ENCODE measurements around the gene TTC28.
"Not testable (repeated sequence)": the region's sequence is repeated elsewhere in the genome, so short reads cannot be mapped to it uniquely, and the experiment has no call there.

TTC28 gene

DNA sequence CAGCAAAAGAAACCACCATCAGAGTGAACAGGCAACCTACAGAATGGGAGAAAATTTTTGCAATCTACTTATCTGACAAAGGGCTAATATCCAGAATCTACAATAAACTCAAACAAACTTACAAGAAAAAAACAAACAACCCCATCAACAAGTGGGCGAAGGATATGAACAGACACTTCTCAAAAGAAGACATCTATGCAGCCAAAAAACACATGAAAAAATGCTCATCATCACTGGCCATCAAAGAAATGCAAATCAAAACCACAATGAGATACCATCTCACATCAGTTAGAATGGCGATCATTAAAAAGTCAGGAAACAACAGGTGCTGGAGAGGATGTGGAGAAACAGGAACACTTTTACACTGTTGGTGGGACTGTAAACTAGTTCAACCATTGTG lies 188.4 kb downstream of the TTC28 start:
- DNase-seq (ENCODE audit: low spot score), result not testable (repeated sequence)

GRCh38 chr22:28488825-28489224 lies 190.8 kb downstream of the TTC28 start:
- DNase-seq (ENCODE audit: low spot score), result no peak

- DNase-seq (ENCODE audit: low spot score), result no peak
These were observed 195.0 kb downstream of the TTC28 start for GRCh38 chr22:28484662-28485061.

- no peak for DNase-seq (ENCODE audit: low spot score)
These were observed 197.9 kb downstream of the TTC28 start for GRCh38 chr22:28481725-28482124.

- DNase-seq (ENCODE audit: low spot score), result no peak
These were observed 199.5 kb downstream of the TTC28 start for GRCh38 chr22:28480000-28480715.

GRCh38 chr22:28478564-28478963 lies 201.1 kb downstream of the TTC28 start:
- DNase-seq (ENCODE audit: low spot score), result no peak

DNA sequence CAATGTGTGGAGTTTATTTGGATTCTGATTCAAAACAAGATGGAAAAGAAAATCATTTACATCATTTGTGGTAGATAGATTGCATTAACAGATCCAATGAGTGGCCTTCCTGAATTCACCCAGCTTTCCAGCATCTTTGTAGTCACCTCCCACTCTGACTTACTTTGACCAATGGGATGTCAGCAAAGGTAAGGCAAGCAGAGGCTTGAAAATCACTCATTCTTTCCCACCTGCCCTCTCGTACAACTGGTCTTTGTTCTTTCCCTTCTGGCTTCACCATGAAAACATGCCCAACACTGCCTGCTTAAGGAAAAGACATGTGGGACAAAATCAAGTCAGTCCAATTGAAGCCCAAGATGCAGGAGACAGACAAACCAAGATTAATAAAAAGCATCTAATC lies 202.1 kb downstream of the TTC28 start:
- no peak for DNase-seq (ENCODE audit: low spot score)

DNA sequence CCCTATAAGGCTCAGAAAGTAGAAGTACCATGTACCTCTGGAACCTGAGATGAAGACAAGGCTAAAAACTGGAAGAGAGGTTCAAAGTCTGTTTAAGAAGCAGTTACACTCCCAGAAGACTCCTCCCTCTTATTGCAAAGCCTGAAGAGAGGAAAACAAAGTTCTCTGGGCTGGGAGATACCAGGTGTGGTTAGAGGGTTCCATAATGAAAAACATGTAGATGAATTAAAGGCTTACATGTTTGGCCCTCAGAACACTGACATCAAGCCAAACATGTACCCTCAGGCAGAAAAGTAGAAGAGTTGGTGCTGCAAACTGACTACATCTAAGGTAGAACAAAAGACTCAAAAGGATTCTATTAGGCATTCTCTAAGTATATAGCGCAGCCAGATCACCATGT lies 205.3 kb downstream of the TTC28 start:
- DNase-seq (ENCODE audit: low spot score), result no peak

- DNase-seq (ENCODE audit: low spot score), result no peak
These were observed 206.4 kb downstream of the TTC28 start for GRCh38 chr22:28473258-28473657.

GRCh38 chr22:28467055-28467454 lies 212.6 kb downstream of the TTC28 start:
- not testable (repeated sequence) for DNase-seq (ENCODE audit: low spot score)

DNA sequence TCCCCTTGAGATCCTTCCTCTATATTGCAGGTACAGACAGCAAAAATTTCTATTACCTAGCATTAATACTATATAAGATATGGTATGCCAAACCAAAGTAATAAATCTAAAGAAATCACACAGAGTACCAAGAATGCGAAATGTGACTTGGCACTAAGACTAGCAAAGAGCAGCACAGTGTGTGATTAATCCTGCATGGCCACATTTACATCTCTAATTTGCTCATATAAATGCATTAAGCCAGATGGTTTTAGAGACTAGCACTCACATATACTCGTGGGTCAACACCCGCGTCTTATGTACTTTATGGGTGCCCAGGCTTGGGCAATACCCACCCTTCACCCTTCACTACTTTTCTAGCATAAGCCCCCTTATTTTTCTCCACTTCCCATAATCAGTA lies 213.2 kb downstream of the TTC28 start:
- DNase-seq (ENCODE audit: low spot score), result no peak

DNA sequence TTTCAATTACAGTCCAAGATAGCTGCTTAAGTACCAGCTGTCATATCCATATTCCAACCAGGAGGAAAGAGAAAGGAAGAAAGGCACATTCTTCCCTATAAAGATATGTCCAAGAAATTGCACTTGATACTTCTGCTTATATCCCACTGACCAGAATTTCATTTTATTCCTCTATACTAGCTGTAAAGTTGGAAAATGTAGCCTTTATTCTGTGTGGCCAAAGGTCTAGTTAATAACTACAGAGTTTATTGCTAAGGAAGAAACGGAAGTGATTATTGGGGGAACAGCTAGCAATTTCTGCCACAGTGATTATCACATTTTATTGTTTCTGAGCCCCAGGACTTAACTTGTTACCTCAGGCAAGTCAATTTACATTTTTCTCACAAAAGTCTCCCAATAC lies 213.8 kb downstream of the TTC28 start:
- DNase-seq (ENCODE audit: low spot score), result no peak

DNA sequence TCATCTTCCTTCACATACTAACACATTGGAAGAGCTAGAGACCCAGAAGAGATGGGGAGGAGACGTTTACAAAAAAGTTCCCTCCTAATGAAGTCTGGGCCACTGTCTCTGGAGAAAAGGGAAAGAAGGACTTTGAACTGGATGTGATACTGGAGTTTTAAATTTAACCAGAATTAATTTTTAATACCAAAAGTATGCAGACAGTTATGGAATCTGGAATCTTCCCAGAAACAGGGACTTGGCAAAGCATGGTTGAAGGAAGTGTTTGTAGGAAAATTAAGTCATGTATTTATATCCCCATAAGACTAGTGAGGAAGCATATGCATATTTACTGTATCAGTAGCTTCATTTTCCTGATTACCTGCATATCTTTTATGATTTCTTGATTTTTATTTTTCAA lies 215.5 kb downstream of the TTC28 start:
- no peak for DNase-seq (ENCODE audit: low spot score)

DNA sequence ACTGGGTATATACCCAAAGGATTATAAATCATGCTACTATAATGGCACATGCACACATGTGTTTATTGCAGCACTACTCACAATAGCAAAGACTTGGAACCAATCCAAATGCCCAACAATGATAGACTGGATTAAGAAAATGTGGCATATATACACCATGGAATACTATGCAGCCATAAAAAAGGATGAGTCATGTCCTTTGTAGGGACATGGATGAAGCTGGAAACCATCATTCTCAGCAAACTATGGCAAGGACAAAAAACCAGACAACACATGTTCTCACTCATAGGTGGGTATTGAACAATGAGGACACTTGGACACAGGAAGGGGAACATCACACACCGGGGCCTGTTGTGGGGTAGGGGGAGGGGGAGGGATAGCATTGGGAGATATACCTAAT lies 216.2 kb downstream of the TTC28 start:
- not testable (repeated sequence) for DNase-seq (ENCODE audit: low spot score)

DNA sequence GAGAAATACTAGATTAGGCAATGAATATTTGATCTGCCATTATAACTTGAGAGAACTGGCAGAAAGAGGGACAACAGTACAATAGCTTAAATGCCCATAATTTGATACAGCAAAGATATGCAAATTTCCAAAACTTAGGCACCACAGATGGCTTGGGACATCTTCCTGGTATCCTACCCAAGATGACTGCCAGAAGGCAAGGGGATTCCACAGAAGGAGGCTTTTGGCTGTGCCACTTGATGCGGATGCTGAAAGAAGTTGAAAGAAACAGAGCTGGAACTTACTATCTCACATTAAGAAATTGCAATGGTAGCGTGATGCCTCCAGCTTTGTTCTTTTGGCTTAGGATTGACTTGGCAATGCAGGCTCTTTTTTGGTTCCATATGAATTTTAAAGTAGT lies 216.7 kb downstream of the TTC28 start:
- DNase-seq (ENCODE audit: low spot score), result no peak

GRCh38 chr22:28462041-28462440 lies 217.6 kb downstream of the TTC28 start:
- DNase-seq (ENCODE audit: low spot score), result no peak

DNA sequence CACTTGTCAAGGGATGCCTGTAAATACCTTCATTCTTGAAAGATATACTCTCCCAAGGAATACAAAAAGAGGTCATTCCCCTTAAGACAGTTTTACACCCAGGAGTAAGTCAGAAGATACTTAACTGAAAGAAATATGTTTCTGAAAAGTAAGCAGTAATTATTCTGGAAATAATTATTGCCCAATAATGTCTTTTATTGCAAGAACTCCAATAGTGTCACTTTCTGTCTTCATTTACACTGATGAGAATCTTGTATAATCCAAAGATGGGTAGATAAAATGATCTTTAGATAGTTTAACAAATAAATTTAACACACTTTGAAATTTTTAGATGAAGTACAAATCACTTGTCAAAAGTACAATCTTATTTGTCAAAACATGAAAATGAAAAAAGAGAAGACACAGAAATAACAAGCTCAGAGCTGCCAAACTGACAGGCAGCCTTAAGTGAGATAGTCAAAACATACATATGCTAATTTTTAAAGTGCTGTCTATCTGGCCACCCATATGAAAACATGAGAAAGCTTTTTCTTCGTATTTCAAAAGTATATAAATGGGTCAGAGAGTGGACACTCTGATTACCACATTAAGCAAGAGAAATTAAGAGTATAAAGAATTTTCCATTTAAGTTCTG lies 225.1 kb downstream of the TTC28 start:
- DNase-seq (ENCODE audit: low spot score), result no peak

GRCh38 chr22:28450109-28450508 lies 229.5 kb downstream of the TTC28 start:
- no peak for DNase-seq (ENCODE audit: low spot score)

DNA sequence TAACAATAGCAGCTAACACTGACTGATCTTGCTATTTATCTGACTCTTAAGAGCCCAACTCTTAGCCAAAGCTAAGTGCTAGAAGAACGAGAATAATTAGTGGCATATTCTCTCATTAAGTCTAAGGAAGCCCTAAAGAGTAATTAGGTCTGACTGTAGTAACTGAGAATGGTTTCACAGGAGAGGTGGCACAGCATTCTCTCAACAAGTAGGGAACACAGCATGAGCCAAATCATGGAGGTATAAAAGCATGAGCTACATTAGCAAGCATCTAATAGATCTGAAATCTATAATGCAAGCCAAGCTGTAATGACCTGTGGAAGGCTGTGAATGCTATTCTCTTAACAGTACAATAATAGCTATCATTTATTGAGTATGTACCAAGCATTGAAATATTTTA lies 230.6 kb downstream of the TTC28 start:
- DNase-seq (ENCODE audit: low spot score), result no peak

- DNase-seq (ENCODE audit: low spot score), result no peak
These were observed 231.0 kb downstream of the TTC28 start for GRCh38 chr22:28448625-28449024.

DNA sequence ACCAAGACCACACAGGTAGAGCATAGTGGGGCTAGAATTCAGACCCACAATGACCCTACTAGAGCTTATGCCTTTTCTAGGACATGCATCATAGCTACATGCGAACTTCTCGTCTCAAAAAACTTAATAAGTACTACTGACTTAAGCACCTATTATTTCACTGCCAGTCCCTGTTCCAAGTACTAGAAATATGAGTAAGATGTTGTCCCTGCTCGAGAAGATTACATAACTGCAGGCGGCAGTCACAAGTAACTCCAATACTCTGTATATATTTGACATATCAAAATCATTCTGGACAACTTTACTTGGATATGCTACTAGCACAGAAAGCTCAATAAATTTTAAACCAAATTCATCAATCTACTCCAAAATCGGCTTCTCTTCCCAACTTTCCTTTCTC lies 235.0 kb downstream of the TTC28 start:
- DNase-seq (ENCODE audit: low spot score), result no peak

DNA sequence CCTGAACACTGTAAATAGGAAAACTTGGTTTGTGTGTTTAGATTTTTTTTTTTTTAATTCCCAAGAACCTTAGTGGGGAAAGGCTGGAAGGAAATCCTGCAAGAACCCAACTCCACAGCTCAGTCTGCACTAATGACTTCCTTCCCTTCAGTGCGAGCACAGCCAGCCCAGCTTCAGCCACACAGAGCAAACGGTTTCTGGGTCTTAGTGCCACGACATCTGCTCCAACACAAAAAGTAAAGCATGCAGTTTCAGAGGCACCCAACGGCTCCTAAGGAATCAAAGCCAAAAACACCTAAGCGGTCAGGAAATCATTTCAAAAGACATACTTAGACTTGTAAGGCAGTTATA lies 236.1 kb downstream of the TTC28 start:
- DNase-seq (ENCODE audit: low spot score), result peak; percentile 32

- DNase-seq (ENCODE audit: low spot score), result no peak
These were observed 236.7 kb downstream of the TTC28 start for GRCh38 chr22:28442711-28443525.
